SK-N-MC (cell line): Measurements from ENCODE around the gene CMPK1.

ENCODE experiments used
- EZH2 ChIP-seq: fragments of 200-600 bp; sonication (generic); IDR thresholded peaks from one replicate; pipeline ENCODE4 v1.6.1; 2017; ENCODE audit warnings: antibody characterized with exemption
- POLR2AphosphoS5 ChIP-seq: IDR thresholded peaks from 2 replicates; pipeline ENCODE4 v1.6.1; 2012; ENCODE audit warnings: mild to moderate bottlenecking, low read depth, low read length, borderline replicate concordance

DNA sequence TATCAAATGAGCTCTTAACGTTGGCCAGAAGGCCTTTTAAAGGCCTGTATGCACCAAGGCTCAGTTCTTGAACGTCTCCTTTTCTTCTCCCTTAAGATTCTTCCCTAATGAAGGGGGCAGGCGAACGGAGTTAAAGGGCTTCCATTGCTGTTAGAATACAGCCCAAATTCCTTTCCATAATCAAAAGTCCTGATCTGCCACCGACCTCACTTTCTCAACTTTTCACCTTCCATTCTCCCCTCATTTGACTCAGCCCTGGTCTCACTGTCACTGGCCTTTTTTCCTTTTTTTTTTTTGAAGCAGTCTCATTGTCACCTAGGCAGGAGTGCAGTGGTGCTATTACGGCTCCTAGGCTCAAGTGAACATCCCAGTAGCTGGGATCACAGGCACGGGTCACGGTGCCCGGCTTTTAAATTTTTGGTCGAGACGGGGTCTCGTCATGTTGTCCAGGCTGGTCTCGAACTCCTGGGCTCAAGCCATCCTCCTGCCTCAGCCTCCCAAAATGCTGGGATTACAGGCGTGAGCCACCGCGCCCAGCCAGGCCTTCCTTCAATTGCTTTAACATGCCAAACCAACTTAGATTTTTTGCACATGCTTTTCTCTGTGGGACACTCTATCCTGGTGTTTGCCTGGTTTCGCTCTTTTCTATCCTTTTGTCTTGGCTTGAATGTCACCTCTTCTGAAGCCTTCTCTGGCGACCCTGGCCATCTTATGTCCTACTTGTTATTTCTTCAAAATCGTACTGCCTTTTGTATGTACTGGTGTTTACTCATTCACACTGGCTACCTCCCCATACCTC lies 612 bp upstream of the CMPK1 start:
- no peak for TF ChIP-seq EZH2
- no peak for TF ChIP-seq POLR2AphosphoS5
